ENCODE results near the gene ARHGDIG.

DNA sequence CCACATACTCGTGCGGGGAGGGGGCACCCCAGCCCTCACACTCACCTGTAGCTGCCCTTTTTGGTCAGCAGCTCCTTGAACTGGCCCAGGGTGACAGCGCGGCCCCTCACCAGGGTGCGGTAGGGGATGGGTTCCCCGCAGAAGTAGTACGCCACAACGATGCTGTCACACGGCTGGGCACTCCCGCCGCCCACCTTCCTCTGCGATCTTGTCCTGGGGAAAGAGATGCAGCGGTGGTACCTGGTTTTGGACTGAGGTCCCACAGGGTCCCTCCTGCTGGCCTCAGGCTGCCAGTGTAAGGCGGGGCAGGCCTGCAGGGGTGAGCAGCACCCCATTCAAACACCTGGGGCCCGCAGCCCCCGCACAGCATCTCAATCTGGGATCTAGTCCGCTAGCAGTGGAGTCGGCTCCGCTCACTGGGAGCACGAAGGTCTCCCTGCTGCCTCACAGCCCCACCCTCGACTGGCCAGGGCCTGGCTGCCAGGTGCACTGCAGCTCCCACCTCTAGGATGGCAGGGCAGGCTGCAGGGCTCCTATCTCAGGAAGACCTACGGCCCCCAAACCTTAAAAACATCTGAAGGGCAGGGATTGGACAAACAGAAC, 9.1 kb downstream of the ARHGDIG start:
- TF ChIP-seq, protein P1, sequence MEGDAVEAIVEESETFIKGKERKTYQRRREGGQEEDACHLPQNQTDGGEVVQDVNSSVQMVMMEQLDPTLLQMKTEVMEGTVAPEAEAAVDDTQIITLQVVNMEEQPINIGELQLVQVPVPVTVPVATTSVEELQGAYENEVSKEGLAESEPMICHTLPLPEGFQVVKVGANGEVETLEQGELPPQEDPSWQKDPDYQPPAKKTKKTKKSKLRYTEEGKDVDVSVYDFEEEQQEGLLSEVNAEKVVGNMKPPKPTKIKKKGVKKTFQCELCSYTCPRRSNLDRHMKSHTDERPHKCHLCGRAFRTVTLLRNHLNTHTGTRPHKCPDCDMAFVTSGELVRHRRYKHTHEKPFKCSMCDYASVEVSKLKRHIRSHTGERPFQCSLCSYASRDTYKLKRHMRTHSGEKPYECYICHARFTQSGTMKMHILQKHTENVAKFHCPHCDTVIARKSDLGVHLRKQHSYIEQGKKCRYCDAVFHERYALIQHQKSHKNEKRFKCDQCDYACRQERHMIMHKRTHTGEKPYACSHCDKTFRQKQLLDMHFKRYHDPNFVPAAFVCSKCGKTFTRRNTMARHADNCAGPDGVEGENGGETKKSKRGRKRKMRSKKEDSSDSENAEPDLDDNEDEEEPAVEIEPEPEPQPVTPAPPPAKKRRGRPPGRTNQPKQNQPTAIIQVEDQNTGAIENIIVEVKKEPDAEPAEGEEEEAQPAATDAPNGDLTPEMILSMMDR (IDR thresholded peaks at IDR 0.05) = no peak
- TF ChIP-seq POLR2A (IDR thresholded peaks at IDR 0.05) (no peak), EP300 (IDR thresholded peaks at IDR 0.05) (no peak)
